Panc1 (cell line): Measurements from ENCODE around the gene ATF7. TPM values are rescaled to one million over a fixed set of nuclear protein-coding genes. Genes with fewer than 3 reads are reported as not detected.

Experiments used
- ATAC-seq: fragments of 200-7000 bp; cut with Tn5 transposase; 2 replicates; pipeline ENCODE4 v1.9.1; 2020; ENCODE audit warnings: mild to moderate bottlenecking, moderate library complexity
- BruUV-seq: library from RNA; stranded (reverse); fragments of 400-500 nt; replicated peaks from 2 replicates; lab custom pipeline; 2021; lab: Mats Ljungman, UMichigan
- CTCF ChIA-PET: fragments of 300-600 bp; sonication (Branson Sonifier 250); formaldehyde crosslinking; loops from one replicate; lab custom pipeline; 2022; ENCODE audit warnings: antibody characterized with exemption; lab: Charles Lee
- POLR2A ChIA-PET: fragments of 300-600 bp; sonication (Branson Sonifier 250); formaldehyde crosslinking; loops from one replicate; lab custom pipeline; 2022; ENCODE audit warnings: antibody characterized with exemption; lab: Charles Lee
- DNase-seq: peaks from one replicate; pipeline ENCODE4 v3.0.0-alpha.2; 2010; ENCODE audit warnings: low read depth, low spot score
- H3K27ac ChIP-seq: 2 replicates; pipeline ENCODE4 v1.5.1; 2011; ENCODE audit warnings: mild to moderate bottlenecking, low read length, inconsistent platforms
- H3K27me3 ChIP-seq: fragments of 200-500 bp; sonication (Bioruptor generic); 2 replicates; pipeline ENCODE4 v1.6.0; 2014; ENCODE audit warnings: low read length, inconsistent platforms; ENCODE audit not compliant: control insufficient read depth, insufficient read depth
- H3K36me3 ChIP-seq: fragments of 200-500 bp; sonication (Bioruptor generic); 2 replicates; pipeline ENCODE4 v1.5.1; 2014; ENCODE audit warnings: inconsistent platforms, mild to moderate bottlenecking, low read length, moderate library complexity; ENCODE audit not compliant: control insufficient read depth, insufficient read depth
- H3K4me1 ChIP-seq: 2 replicates; pipeline ENCODE4 v1.5.1; 2011; ENCODE audit warnings: inconsistent platforms, mild to moderate bottlenecking, low read length, moderate library complexity; ENCODE audit not compliant: control insufficient read depth, insufficient read depth
- H3K4me3 ChIP-seq, 2 experiments: 2 replicates each; pipeline ENCODE4 v1.5.1; 2011 to 2012; ENCODE audit warnings: low read depth in 2 of 2, low read length in 2 of 2, mild to moderate bottlenecking in 2 of 2, inconsistent platforms in 1 of 2, moderate library complexity in 1 of 2
- H3K9me3 ChIP-seq: fragments of 200-500 bp; sonication (Bioruptor generic); 2 replicates; pipeline ENCODE4 v1.5.1; 2014; ENCODE audit warnings: low read depth, mild to moderate bottlenecking, inconsistent platforms, low read length, moderate library complexity; ENCODE audit not compliant: control insufficient read depth, insufficient read depth
- POLR2AphosphoS5 ChIP-seq: IDR thresholded peaks from 2 replicates; pipeline ENCODE4 v1.6.1; 2012; ENCODE audit warnings: mild to moderate bottlenecking, low read depth, low read length, moderate library complexity
- SIN3A ChIP-seq: IDR thresholded peaks from 2 replicates; pipeline ENCODE4 v1.6.1; 2012; ENCODE audit warnings: low read depth, mild to moderate bottlenecking, low read length, moderate library complexity, borderline replicate concordance; ENCODE audit not compliant: insufficient read depth
- TCF7L2 ChIP-seq: IDR thresholded peaks from 2 replicates; pipeline ENCODE4 v1.6.1; 2011; ENCODE audit warnings: mild to moderate bottlenecking, low read depth, low read length, inconsistent platforms
- in situ Hi-C: cut with HindIII; loops from 2 replicates; pipeline ENCODE4 v1.10.0; 2016; ENCODE audit warnings: low sequenced_read_pairs, low pct_unique_long_range_greater_than_20kb
- intact Hi-C: fragments of 100-400 bp; cut with micrococcal nuclease; formaldehyde crosslinking; loops from one replicate; pipeline ENCODE4 v1.10.0; 2022; ENCODE audit not compliant: unreplicated experiment
- total RNA-seq: library from RNA; stranded (reverse); gene quantifications from one replicate; pipeline ENCODE4 v1.2.1, GENCODE V29; 2021; ENCODE audit not compliant: unreplicated experiment
- TF ChIP-seq, protein P1 (sequence below): fragments of 450-650 bp; IDR thresholded peaks from 2 replicates; pipeline ENCODE4 v1.5.1; 2017; ENCODE audit warnings: mild to moderate bottlenecking
- TF ChIP-seq, protein P2 (sequence below), 2 experiments: IDR thresholded peaks; 2 replicates each; pipeline ENCODE4 v1.6.1; 2011 to 2012; ENCODE audit warnings: low read depth in 2 of 2, control low read depth in 1 of 2, low read length in 1 of 2, mild to moderate bottlenecking in 1 of 2, moderate library complexity in 1 of 2; ENCODE audit not compliant: insufficient read depth in 1 of 2

The ATF7 gene
- total RNA-seq, 1 experiment from 2014 or later = 29.5 TPM

DNA sequence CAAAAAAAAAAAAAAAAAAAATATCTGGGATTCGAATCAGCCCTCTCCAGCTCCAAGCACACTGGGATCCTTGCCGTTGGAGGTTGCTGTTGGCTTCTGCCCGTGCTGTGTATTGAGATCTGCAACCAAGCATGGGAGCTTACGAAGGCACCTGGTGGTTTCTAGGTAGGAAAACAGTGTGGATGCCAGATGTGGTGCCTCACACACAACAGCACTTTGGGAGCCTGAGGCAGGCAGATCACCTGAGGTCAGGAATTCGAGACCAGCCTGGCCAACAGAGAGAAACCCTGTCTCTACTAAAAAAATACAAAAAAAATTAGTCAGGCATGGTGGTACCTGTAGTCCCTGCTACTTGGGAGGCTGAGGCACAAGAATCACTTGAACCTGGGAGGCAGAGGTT lies 47.4 kb downstream of the ATF7 start:
- Histone ChIP-seq H3K4me1 (no peaks in the 10 kb centered on the region), H3K36me3 (no peaks in the 10 kb centered on the region), H3K27me3 (no peaks in the 10 kb centered on the region), H3K4me3 (no peak overlapping the region), H3K27ac (no peak overlapping the region), H3K9me3 (no peaks in the 10 kb centered on the region)
- no peak for DNase-seq
- CTCF ChIA-PET = interaction anchor here (0.6 kb wide), 1 partner anchor 8 kb away, joined by 9 read pairs; no protein-coding TSS in a partner anchor
- in situ Hi-C loops = no loop called here
- peak; percentile 41; the same call in 1 of the 2 replicates for ATAC-seq
- POLR2A ChIA-PET = interaction anchor here (0.6 kb wide), 2 partner anchors 21 to 37 kb away, joined by 3 read pairs; no protein-coding TSS in a partner anchor
- TF ChIP-seq, protein P1, sequence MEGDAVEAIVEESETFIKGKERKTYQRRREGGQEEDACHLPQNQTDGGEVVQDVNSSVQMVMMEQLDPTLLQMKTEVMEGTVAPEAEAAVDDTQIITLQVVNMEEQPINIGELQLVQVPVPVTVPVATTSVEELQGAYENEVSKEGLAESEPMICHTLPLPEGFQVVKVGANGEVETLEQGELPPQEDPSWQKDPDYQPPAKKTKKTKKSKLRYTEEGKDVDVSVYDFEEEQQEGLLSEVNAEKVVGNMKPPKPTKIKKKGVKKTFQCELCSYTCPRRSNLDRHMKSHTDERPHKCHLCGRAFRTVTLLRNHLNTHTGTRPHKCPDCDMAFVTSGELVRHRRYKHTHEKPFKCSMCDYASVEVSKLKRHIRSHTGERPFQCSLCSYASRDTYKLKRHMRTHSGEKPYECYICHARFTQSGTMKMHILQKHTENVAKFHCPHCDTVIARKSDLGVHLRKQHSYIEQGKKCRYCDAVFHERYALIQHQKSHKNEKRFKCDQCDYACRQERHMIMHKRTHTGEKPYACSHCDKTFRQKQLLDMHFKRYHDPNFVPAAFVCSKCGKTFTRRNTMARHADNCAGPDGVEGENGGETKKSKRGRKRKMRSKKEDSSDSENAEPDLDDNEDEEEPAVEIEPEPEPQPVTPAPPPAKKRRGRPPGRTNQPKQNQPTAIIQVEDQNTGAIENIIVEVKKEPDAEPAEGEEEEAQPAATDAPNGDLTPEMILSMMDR = no peak
- TF ChIP-seq TCF7L2 (no peak), POLR2AphosphoS5 (no peak), SIN3A (no peak)
- TF ChIP-seq, protein P2, sequence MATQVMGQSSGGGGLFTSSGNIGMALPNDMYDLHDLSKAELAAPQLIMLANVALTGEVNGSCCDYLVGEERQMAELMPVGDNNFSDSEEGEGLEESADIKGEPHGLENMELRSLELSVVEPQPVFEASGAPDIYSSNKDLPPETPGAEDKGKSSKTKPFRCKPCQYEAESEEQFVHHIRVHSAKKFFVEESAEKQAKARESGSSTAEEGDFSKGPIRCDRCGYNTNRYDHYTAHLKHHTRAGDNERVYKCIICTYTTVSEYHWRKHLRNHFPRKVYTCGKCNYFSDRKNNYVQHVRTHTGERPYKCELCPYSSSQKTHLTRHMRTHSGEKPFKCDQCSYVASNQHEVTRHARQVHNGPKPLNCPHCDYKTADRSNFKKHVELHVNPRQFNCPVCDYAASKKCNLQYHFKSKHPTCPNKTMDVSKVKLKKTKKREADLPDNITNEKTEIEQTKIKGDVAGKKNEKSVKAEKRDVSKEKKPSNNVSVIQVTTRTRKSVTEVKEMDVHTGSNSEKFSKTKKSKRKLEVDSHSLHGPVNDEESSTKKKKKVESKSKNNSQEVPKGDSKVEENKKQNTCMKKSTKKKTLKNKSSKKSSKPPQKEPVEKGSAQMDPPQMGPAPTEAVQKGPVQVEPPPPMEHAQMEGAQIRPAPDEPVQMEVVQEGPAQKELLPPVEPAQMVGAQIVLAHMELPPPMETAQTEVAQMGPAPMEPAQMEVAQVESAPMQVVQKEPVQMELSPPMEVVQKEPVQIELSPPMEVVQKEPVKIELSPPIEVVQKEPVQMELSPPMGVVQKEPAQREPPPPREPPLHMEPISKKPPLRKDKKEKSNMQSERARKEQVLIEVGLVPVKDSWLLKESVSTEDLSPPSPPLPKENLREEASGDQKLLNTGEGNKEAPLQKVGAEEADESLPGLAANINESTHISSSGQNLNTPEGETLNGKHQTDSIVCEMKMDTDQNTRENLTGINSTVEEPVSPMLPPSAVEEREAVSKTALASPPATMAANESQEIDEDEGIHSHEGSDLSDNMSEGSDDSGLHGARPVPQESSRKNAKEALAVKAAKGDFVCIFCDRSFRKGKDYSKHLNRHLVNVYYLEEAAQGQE (IDR thresholded peaks at IDR 0.05; ENCODE audit: insufficient read depth in 1 of 2, low read depth in 2 of 2, low read length in 1 of 2) = no peak
- no TSS peak for BruUV-seq
- intact Hi-C loops = no loop called here

DNA sequence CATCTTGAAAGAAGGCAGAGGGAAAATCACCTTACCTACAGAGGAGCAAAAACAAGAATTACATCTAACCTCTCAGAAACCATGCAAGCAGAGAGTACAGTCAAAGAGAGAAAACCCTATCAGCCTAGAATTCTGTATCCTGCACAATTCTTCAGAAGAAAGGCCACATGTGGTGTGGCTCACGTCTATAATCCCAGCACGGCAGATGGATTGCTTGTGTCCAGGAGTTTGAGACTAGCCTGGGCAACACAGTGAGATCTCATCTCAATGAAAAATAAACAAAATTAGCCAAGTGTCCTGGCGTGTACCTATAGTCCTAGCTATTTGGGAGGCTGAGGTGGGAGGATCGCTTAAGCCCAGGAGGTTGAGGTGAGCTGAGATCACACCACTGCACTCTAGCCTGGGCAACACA lies 48.2 kb downstream of the ATF7 start:
- Histone ChIP-seq H3K4me1 (no peaks in the 10 kb centered on the region), H3K9me3 (no peaks in the 10 kb centered on the region), H3K36me3 (no peaks in the 10 kb centered on the region), H3K27ac (no peak overlapping the region), H3K27me3 (no peaks in the 10 kb centered on the region), H3K4me3 (no peak overlapping the region)
- no TSS peak for BruUV-seq
- in situ Hi-C loops = no loop called here
- POLR2A ChIA-PET = interaction anchor here (0.6 kb wide), 1 partner anchor 20 kb away, joined by 3 read pairs; no protein-coding TSS in a partner anchor
- CTCF ChIA-PET = interaction anchor here (0.6 kb wide), 1 partner anchor 9 kb away, joined by 9 read pairs; no protein-coding TSS in a partner anchor
- no peak for ATAC-seq
- DNase-seq = no peak
- TF ChIP-seq TCF7L2 (no peak), POLR2AphosphoS5 (no peak), SIN3A (no peak)
- TF ChIP-seq, protein P2 (IDR thresholded peaks at IDR 0.05; ENCODE audit: insufficient read depth in 1 of 2, low read depth in 2 of 2, low read length in 1 of 2) = no peak
- TF ChIP-seq, protein P1 = no peak
- intact Hi-C loops = no loop called here
